ENCODE results near the gene CACNA1G. TPM values are rescaled to one million over a fixed set of nuclear protein-coding genes. Genes with fewer than 3 reads are reported as not detected.

Gene CACNA1G
- total and polyA plus RNA-seq, 9 of the 15 experiments (the other 6 are each of a cell fraction or from before 2014, with no cell fraction given): 0.01 TPM; not detected in 8

- no peak for TF ChIP-seq ZNF280B (CRISPR knock-in tag; IDR thresholded peaks at IDR 0.05)
- no peak for TF ChIP-seq PHF21A (IDR thresholded peaks at IDR 0.05; ENCODE audit: borderline replicate concordance, low read depth)
- no peak for TF ChIP-seq FOXO4 (CRISPR knock-in tag; IDR thresholded peaks at IDR 0.05)
- no peak for TF ChIP-seq MXI1 (IDR thresholded peaks at IDR 0.05; ENCODE audit: low read depth, low read length)
- TF ChIP-seq THAP12 (CRISPR knock-in tag; IDR thresholded peaks at IDR 0.05): no peak
- TF ChIP-seq EZH2 (IDR thresholded peaks at IDR 0.05; ENCODE audit: borderline replicate concordance, low read depth, low read length): no peak
- TF ChIP-seq CTCFL (IDR thresholded peaks at IDR 0.05; ENCODE audit: borderline replicate concordance, insufficient read depth, low read depth, low read length, poor library complexity, severe bottlenecking): peak; percentile 84
Observed at GRCh38 chr17:50626037-50626574, 65.6 kb downstream of the CACNA1G start (continued).
